ENCODE results near the gene SELL. TPM values are rescaled to one million over a fixed set of nuclear protein-coding genes. Genes with fewer than 3 reads are reported as not detected.

SELL gene
- total and polyA plus RNA-seq, 2 experiments from 2014 or later, result not detected

GRCh38 chr1:169726851-169727250 lies 15.4 kb upstream of the SELL start (continued):
- TF ChIP-seq, protein P1, sequence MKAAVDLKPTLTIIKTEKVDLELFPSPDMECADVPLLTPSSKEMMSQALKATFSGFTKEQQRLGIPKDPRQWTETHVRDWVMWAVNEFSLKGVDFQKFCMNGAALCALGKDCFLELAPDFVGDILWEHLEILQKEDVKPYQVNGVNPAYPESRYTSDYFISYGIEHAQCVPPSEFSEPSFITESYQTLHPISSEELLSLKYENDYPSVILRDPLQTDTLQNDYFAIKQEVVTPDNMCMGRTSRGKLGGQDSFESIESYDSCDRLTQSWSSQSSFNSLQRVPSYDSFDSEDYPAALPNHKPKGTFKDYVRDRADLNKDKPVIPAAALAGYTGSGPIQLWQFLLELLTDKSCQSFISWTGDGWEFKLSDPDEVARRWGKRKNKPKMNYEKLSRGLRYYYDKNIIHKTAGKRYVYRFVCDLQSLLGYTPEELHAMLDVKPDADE (IDR thresholded peaks at IDR 0.05), result no peak
- TF ChIP-seq NANOG (IDR thresholded peaks at IDR 0.05; ENCODE audit: borderline replicate concordance) (no peak), POLR2AphosphoS5 (IDR thresholded peaks at IDR 0.05; ENCODE audit: low read depth) (no peak), STAT1 (IDR thresholded peaks at IDR 0.05; ENCODE audit: unreplicated experiment) (no peak)

DNA sequence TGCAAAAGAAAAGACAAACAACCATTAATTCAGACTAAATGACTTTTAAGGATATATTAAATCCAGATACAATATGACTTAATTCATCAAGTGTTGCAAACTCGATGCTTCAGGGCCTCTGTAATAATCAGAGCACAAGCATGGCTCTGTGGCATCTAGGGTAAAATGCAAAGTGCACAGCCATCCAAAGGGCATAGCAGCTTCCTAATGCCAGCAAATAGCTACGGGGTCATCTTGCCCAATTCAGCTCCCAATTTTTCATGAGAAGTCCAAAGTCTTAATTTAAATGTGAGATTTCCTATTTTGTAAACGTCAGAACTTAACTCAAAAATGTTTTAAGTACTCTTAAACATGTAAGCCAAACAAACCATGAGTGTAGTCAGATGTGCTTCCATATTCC lies 14.5 kb upstream of the SELL start:
- TF ChIP-seq CREB1 (CRISPR knock-in tag; IDR thresholded peaks at IDR 0.05; ENCODE audit: low read depth) (no peak), POLR2AphosphoS5 (IDR thresholded peaks at IDR 0.05; ENCODE audit: low read depth) (no peak), ZNF331 (CRISPR knock-in tag; IDR thresholded peaks at IDR 0.05; ENCODE audit: low read depth) (no peak), NANOG (IDR thresholded peaks at IDR 0.05; ENCODE audit: borderline replicate concordance) (no peak), EZH2 (IDR thresholded peaks at IDR 0.05; ENCODE audit: low read depth, unreplicated experiment) (no peak)
- TF ChIP-seq, protein P2, sequence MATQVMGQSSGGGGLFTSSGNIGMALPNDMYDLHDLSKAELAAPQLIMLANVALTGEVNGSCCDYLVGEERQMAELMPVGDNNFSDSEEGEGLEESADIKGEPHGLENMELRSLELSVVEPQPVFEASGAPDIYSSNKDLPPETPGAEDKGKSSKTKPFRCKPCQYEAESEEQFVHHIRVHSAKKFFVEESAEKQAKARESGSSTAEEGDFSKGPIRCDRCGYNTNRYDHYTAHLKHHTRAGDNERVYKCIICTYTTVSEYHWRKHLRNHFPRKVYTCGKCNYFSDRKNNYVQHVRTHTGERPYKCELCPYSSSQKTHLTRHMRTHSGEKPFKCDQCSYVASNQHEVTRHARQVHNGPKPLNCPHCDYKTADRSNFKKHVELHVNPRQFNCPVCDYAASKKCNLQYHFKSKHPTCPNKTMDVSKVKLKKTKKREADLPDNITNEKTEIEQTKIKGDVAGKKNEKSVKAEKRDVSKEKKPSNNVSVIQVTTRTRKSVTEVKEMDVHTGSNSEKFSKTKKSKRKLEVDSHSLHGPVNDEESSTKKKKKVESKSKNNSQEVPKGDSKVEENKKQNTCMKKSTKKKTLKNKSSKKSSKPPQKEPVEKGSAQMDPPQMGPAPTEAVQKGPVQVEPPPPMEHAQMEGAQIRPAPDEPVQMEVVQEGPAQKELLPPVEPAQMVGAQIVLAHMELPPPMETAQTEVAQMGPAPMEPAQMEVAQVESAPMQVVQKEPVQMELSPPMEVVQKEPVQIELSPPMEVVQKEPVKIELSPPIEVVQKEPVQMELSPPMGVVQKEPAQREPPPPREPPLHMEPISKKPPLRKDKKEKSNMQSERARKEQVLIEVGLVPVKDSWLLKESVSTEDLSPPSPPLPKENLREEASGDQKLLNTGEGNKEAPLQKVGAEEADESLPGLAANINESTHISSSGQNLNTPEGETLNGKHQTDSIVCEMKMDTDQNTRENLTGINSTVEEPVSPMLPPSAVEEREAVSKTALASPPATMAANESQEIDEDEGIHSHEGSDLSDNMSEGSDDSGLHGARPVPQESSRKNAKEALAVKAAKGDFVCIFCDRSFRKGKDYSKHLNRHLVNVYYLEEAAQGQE (IDR thresholded peaks at IDR 0.05; ENCODE audit: unreplicated experiment), result no peak
- TF ChIP-seq, protein P3, sequence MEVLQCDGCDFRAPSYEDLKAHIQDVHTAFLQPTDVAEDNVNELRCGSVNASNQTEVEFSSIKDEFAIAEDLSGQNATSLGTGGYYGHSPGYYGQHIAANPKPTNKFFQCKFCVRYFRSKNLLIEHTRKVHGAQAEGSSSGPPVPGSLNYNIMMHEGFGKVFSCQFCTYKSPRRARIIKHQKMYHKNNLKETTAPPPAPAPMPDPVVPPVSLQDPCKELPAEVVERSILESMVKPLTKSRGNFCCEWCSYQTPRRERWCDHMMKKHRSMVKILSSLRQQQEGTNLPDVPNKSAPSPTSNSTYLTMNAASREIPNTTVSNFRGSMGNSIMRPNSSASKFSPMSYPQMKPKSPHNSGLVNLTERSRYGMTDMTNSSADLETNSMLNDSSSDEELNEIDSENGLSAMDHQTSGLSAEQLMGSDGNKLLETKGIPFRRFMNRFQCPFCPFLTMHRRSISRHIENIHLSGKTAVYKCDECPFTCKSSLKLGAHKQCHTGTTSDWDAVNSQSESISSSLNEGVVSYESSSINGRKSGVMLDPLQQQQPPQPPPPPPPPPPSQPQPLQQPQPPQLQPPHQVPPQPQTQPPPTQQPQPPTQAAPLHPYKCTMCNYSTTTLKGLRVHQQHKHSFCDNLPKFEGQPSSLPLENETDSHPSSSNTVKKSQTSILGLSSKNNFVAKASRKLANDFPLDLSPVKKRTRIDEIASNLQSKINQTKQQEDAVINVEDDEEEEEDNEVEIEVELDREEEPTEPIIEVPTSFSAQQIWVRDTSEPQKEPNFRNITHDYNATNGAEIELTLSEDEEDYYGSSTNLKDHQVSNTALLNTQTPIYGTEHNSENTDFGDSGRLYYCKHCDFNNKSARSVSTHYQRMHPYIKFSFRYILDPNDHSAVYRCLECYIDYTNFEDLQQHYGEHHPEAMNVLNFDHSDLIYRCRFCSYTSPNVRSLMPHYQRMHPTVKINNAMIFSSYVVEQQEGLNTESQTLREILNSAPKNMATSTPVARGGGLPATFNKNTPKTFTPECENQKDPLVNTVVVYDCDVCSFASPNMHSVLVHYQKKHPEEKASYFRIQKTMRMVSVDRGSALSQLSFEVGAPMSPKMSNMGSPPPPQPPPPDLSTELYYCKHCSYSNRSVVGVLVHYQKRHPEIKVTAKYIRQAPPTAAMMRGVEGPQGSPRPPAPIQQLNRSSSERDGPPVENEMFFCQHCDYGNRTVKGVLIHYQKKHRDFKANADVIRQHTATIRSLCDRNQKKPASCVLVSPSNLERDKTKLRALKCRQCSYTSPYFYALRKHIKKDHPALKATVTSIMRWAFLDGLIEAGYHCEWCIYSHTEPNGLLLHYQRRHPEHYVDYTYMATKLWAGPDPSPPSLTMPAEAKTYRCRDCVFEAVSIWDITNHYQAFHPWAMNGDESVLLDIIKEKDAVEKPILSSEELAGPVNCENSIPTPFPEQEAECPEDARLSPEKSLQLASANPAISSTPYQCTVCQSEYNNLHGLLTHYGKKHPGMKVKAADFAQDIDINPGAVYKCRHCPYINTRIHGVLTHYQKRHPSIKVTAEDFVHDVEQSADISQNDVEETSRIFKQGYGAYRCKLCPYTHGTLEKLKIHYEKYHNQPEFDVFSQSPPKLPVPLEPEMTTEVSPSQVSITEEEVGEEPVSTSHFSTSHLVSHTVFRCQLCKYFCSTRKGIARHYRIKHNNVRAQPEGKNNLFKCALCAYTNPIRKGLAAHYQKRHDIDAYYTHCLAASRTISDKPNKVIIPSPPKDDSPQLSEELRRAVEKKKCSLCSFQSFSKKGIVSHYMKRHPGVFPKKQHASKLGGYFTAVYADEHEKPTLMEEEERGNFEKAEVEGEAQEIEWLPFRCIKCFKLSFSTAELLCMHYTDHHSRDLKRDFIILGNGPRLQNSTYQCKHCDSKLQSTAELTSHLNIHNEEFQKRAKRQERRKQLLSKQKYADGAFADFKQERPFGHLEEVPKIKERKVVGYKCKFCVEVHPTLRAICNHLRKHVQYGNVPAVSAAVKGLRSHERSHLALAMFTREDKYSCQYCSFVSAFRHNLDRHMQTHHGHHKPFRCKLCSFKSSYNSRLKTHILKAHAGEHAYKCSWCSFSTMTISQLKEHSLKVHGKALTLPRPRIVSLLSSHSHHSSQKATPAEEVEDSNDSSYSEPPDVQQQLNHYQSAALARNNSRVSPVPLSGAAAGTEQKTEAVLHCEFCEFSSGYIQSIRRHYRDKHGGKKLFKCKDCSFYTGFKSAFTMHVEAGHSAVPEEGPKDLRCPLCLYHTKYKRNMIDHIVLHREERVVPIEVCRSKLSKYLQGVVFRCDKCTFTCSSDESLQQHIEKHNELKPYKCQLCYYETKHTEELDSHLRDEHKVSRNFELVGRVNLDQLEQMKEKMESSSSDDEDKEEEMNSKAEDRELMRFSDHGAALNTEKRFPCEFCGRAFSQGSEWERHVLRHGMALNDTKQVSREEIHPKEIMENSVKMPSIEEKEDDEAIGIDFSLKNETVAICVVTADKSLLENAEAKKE (CRISPR knock-in tag; IDR thresholded peaks at IDR 0.05), result no peak
- ATAC-seq (no peak), DNase-seq (ENCODE audit: low spot score) (no peak)
- no peaks in the 10 kb centered on the region for H3K27me3 ChIP-seq (ENCODE audit: insufficient read depth)
- no peak overlapping the region for H3K4me3 ChIP-seq
- H3K79me2 ChIP-seq (replicated peaks; ENCODE audit: insufficient read depth), result no peaks in the 10 kb centered on the region
- no peak overlapping the region for H2AFZ ChIP-seq
- no peak overlapping the region for H3K27ac ChIP-seq (ENCODE audit: low read depth)
- H3K4me1 ChIP-seq (ENCODE audit: insufficient read depth), result no peaks in the 10 kb centered on the region
- H3K36me3 Mint-ChIP-seq (ENCODE audit: low read depth), result no peaks in the 10 kb centered on the region
- H3K27ac Mint-ChIP-seq, result no peak overlapping the region
- no peak overlapping the region for H3K4me2 ChIP-seq
- H3K4me1 Mint-ChIP-seq, result no peaks in the 10 kb centered on the region
- no peaks in the 10 kb centered on the region for H3F3A ChIP-seq (replicated peaks; ENCODE audit: low read depth)
- no peaks in the 10 kb centered on the region for H3K36me3 ChIP-seq (ENCODE audit: insufficient read depth)
- H3K27me3 Mint-ChIP-seq (ENCODE audit: insufficient read depth, low read depth, poor library complexity), result no peaks in the 10 kb centered on the region
- no peaks in the 10 kb centered on the region for H3K9me3 Mint-ChIP-seq
- H3K4me3 Mint-ChIP-seq, result no peak overlapping the region
- H4K20me1 ChIP-seq (replicated peaks; ENCODE audit: insufficient read depth), result no peaks in the 10 kb centered on the region
- peaks cover 5% of the 10 kb centered on the region; the same call in 1 of the 2 replicates for H3K9me2 ChIP-seq (ENCODE audit: insufficient read depth)

Measured in GM23338 (cell line).